ENCODE data around the gene COMMD8. TPM values are rescaled to one million over a fixed set of nuclear protein-coding genes. Genes with fewer than 3 reads are reported as not detected.

The COMMD8 gene
- 4.5 TPM for polyA plus RNA-seq (2013, experiment 1 of 2)
- 5.3 TPM for polyA plus RNA-seq (2013, experiment 2 of 2)

DNA sequence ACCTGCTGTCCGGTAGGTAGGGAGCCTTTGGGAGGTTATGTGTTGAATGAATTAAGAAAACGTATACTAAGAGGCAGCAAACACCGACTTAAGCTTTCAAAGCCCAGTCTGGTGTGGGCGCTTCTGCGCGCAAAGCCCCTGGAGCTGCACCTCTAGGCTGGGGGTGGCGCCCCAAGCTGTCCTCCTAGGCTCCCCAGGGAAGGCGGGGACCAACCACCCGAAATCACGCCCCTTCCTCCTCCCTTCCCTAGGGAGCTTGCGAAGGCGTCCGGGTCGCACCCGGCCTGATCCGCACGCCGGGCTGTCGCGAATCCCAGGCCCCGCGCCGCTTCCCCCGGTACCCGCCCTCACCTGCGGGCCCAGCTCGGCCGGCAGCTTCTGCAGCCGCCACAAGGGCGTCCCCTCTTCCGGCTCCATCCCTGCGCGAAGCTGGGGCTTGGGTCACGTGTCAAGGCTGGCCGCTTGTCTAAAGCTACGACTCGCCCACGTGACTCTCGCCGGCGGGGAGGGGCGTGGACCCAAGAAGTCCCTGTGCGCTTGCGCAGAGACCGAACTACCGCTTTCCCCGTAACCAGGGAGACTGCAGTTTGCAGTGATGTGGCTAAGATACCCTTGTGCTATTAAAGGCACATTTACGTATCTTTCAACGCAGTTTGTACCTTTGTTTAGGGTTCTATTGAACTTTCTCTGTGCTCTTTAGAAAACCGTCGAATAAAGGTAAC is at the start of gene COMMD8:
COMMD8 (minus strand) TSS at position 468 of the 722 bp plus-strand sequence; CDS start at position 417, 51 bp downstream.
- H3K4ac ChIP-seq (ENCODE audit: low read depth, low read length), result no peak within 1 kb of the TSS
- no peak within 1 kb of the TSS for H2AK5ac ChIP-seq (ENCODE audit: low read length)
- H3K4me1 ChIP-seq (ENCODE audit: control insufficient read depth, low read depth, low read length), result no peaks in the 10 kb centered on the region
- no peak within 1 kb of the TSS for H3K18ac ChIP-seq (ENCODE audit: low read length)
- no peak within 1 kb of the TSS for H2BK15ac ChIP-seq (replicated peaks; ENCODE audit: low read depth)
- H3K4me3 ChIP-seq (ENCODE audit: low read length), result peak within 1 kb of the TSS; percentile 74
- peak within 1 kb of the TSS; percentile 3 for H3K27ac ChIP-seq (ENCODE audit: low read depth, low read length)
- WGBS (ENCODE audit: extremely low coverage, insufficient coverage, low lambda C conversion rate), result no CpG with 5 or more reads among the region's 51 CpGs
- no peak within 1 kb of the TSS for H2BK5ac ChIP-seq (ENCODE audit: low read length)
- H4K8ac ChIP-seq (ENCODE audit: low read depth, low read length), result no peak within 1 kb of the TSS
- no peaks in the 10 kb centered on the region for H3K36me3 ChIP-seq (ENCODE audit: control insufficient read depth, insufficient read depth, low read length)
- DNase-seq, result peak; percentile 99
- peak within 1 kb of the TSS; percentile 79 for H3K4me2 ChIP-seq (ENCODE audit: low read length)
- H3K56ac ChIP-seq (ENCODE audit: low read length), result peak within 1 kb of the TSS; percentile 84
- no peaks in the 10 kb centered on the region for H3K27me3 ChIP-seq (ENCODE audit: insufficient read depth, low read length, poor library complexity)
- no peak within 1 kb of the TSS for H4K5ac ChIP-seq (ENCODE audit: low read length)
- no peaks in the 10 kb centered on the region for H3K79me1 ChIP-seq (ENCODE audit: low read length)
- peak within 1 kb of the TSS; percentile 69 for H3K9ac ChIP-seq (ENCODE audit: low read length)
- H2BK120ac ChIP-seq (ENCODE audit: low read depth, low read length), result no peak within 1 kb of the TSS
- H3K79me2 ChIP-seq (ENCODE audit: control insufficient read depth, insufficient read depth, low read length), result no peaks in the 10 kb centered on the region
- H3K23ac ChIP-seq (ENCODE audit: low read length), result no peak within 1 kb of the TSS

DNA sequence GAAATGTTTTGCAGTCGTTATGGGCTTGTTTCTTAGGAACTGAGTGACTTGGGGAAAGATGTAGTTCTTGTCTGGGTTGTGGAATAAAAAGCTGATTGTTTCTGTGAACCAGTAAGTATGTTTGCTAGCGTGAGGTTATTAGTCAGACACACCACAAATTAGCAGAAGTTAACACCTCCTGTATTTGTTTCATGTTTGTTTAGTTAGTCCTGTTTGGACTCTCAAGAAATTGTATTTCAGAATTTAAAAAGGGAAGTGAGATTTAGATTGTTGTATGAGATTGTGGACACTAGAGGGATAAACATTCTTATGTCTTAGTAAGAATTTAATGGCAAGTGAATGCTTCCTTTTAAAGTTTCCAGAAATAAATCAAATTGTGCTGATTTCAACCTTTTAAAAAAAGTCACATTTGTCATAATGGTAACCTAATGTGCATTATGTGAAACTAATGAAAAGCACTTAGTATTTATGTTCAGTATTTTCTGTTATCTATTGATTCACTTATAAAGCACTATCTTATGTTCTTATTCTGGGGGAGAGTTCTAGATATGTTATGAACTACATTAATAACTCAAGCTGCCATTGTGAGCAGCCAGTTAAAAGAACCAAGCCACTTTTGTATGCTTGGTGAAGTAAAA is 47.1 kb upstream of the COMMD8 start:
- Histone ChIP-seq H3K79me2 (ENCODE audit: control insufficient read depth, insufficient read depth, low read length) (no peaks in the 10 kb centered on the region), H3K27ac (ENCODE audit: low read depth, low read length) (no peak overlapping the region), H3K18ac (ENCODE audit: low read length) (no peak overlapping the region), H3K36me3 (ENCODE audit: control insufficient read depth, insufficient read depth, low read length) (no peaks in the 10 kb centered on the region), H4K8ac (ENCODE audit: low read depth, low read length) (no peak overlapping the region), H4K5ac (ENCODE audit: low read length) (no peak overlapping the region), H3K4me2 (ENCODE audit: low read length) (no peak overlapping the region), H3K56ac (ENCODE audit: low read length) (no peak overlapping the region), H3K9ac (ENCODE audit: low read length) (no peak overlapping the region), H3K4ac (ENCODE audit: low read depth, low read length) (no peak overlapping the region), H2BK5ac (ENCODE audit: low read length) (no peak overlapping the region), H3K27me3 (ENCODE audit: insufficient read depth, low read length, poor library complexity) (no peaks in the 10 kb centered on the region), H3K23ac (ENCODE audit: low read length) (no peak overlapping the region), H2BK15ac (replicated peaks; ENCODE audit: low read depth) (peak overlapping the region; percentile 7), H2BK120ac (ENCODE audit: low read depth, low read length) (no peak overlapping the region), H3K4me1 (ENCODE audit: control insufficient read depth, low read depth, low read length) (no peaks in the 10 kb centered on the region), H3K4me3 (ENCODE audit: low read length) (no peak overlapping the region), H2AK5ac (ENCODE audit: low read length) (no peak overlapping the region), H3K79me1 (ENCODE audit: low read length) (no peaks in the 10 kb centered on the region)
- whole genome bisulfite sequencing (ENCODE audit: extremely low coverage, insufficient coverage, low lambda C conversion rate), result no CpG with 5 or more reads among the region's 2 CpGs
- DNase-seq, result peak; percentile 1

DNA sequence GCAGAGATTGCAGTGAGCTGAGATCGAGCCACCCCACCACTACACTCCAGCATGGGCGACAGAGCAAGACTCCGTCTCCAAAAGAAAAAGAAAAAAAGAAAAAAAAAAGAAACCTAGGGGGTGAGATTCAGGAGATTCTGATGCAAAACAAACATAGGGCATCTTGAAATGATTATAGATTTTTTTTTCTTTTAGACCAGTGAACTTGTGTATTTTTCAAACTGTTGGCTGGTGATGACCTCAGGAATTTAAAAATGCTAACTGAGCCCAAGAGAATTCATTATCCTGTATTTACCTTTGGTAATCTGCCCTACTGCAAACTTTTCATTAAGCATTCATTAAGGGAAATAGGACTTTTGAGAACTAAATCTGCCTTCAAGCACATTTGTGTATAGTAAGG is 42.2 kb upstream of the COMMD8 start:
- no peak overlapping the region for H3K23ac ChIP-seq (ENCODE audit: low read length)
- H3K27me3 ChIP-seq (ENCODE audit: insufficient read depth, low read length, poor library complexity), result no peaks in the 10 kb centered on the region
- no peak overlapping the region for H3K27ac ChIP-seq (ENCODE audit: low read depth, low read length)
- no peak overlapping the region for H2BK120ac ChIP-seq (ENCODE audit: low read depth, low read length)
- no peak overlapping the region for H3K9ac ChIP-seq (ENCODE audit: low read length)
- H2BK15ac ChIP-seq (replicated peaks; ENCODE audit: low read depth), result no peak overlapping the region
- no peak for DNase-seq
- no peaks in the 10 kb centered on the region for H3K36me3 ChIP-seq (ENCODE audit: control insufficient read depth, insufficient read depth, low read length)
- H3K79me1 ChIP-seq (ENCODE audit: low read length), result no peaks in the 10 kb centered on the region
- H3K4ac ChIP-seq (ENCODE audit: low read depth, low read length), result no peak overlapping the region
- no CpG with 5 or more reads among the region's 3 CpGs for WGBS (ENCODE audit: extremely low coverage, insufficient coverage, low lambda C conversion rate)
- H3K79me2 ChIP-seq (ENCODE audit: control insufficient read depth, insufficient read depth, low read length), result no peaks in the 10 kb centered on the region
- no peak overlapping the region for H2AK5ac ChIP-seq (ENCODE audit: low read length)
- no peak overlapping the region for H3K4me3 ChIP-seq (ENCODE audit: low read length)
- no peak overlapping the region for H3K56ac ChIP-seq (ENCODE audit: low read length)
- H3K18ac ChIP-seq (ENCODE audit: low read length), result no peak overlapping the region
- no peak overlapping the region for H4K8ac ChIP-seq (ENCODE audit: low read depth, low read length)
- no peaks in the 10 kb centered on the region for H3K4me1 ChIP-seq (ENCODE audit: control insufficient read depth, low read depth, low read length)
- no peak overlapping the region for H4K5ac ChIP-seq (ENCODE audit: low read length)
- H2BK5ac ChIP-seq (ENCODE audit: low read length), result no peak overlapping the region
- H3K4me2 ChIP-seq (ENCODE audit: low read length), result no peak overlapping the region

DNA sequence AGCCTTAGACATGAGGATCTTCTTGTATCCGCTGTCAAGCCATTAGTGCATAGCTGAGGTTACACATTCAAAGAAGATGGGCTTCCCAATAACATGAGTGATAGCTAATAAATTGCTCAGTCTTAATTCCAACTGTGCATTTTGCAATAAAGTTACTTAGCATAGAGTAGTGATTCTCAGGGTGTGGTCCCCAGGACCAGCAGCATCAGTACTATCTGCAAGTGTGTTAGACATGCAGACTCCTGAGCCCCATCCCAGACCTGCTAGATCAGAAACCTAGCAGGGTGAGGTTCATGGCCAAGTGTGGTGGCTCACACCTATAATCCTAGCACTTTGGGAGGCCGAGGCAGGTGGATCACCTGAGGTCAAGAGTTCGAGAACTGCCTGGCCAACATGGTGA is 41.6 kb upstream of the COMMD8 start:
- Histone ChIP-seq H2BK15ac (replicated peaks; ENCODE audit: low read depth) (no peak overlapping the region), H3K27ac (ENCODE audit: low read depth, low read length) (no peak overlapping the region), H3K27me3 (ENCODE audit: insufficient read depth, low read length, poor library complexity) (no peaks in the 10 kb centered on the region), H3K23ac (ENCODE audit: low read length) (no peak overlapping the region), H4K5ac (ENCODE audit: low read length) (no peak overlapping the region), H2BK5ac (ENCODE audit: low read length) (no peak overlapping the region), H3K36me3 (ENCODE audit: control insufficient read depth, insufficient read depth, low read length) (no peaks in the 10 kb centered on the region), H3K79me1 (ENCODE audit: low read length) (no peaks in the 10 kb centered on the region), H3K4me2 (ENCODE audit: low read length) (no peak overlapping the region), H3K9ac (ENCODE audit: low read length) (no peak overlapping the region), H3K4me3 (ENCODE audit: low read length) (no peak overlapping the region), H4K8ac (ENCODE audit: low read depth, low read length) (no peak overlapping the region), H3K4ac (ENCODE audit: low read depth, low read length) (no peak overlapping the region), H3K79me2 (ENCODE audit: control insufficient read depth, insufficient read depth, low read length) (no peaks in the 10 kb centered on the region), H3K56ac (ENCODE audit: low read length) (no peak overlapping the region), H3K18ac (ENCODE audit: low read length) (no peak overlapping the region), H2BK120ac (ENCODE audit: low read depth, low read length) (no peak overlapping the region), H2AK5ac (ENCODE audit: low read length) (no peak overlapping the region), H3K4me1 (ENCODE audit: control insufficient read depth, low read depth, low read length) (no peaks in the 10 kb centered on the region)
- WGBS (ENCODE audit: extremely low coverage, insufficient coverage, low lambda C conversion rate), result no CpG with 5 or more reads among the region's 3 CpGs
- DNase-seq, result no peak

DNA sequence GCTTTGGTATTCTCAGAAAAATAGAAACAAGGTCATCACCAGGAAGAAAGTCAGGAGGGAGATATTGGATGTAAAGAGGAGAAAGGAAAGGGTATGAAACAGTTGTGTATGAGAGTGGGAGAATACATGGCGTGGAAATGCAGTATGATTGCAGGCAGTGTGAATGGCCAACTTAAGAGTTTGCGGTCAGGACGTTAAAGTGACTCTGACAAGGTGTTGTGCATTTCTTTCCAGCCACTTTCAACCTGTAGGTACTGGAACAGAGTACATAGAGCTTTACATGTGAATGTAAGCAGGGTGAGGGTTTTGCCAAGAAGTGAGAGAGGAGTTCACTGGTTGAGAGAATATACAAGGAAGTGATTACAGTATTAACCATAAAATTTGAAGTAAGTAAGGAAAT is 37.3 kb upstream of the COMMD8 start:
- H3K4me1 ChIP-seq (ENCODE audit: control insufficient read depth, low read depth, low read length), result no peaks in the 10 kb centered on the region
- WGBS (ENCODE audit: extremely low coverage, insufficient coverage, low lambda C conversion rate), result no CpG with 5 or more reads among the region's 3 CpGs

More for the DNA sequence above, 37.3 kb upstream of the COMMD8 start:
- H3K27me3 ChIP-seq (ENCODE audit: insufficient read depth, low read length, poor library complexity), result no peaks in the 10 kb centered on the region
- H3K18ac ChIP-seq (ENCODE audit: low read length), result no peak overlapping the region
- H3K9ac ChIP-seq (ENCODE audit: low read length), result no peak overlapping the region
- H3K56ac ChIP-seq (ENCODE audit: low read length), result no peak overlapping the region
- H2BK5ac ChIP-seq (ENCODE audit: low read length), result no peak overlapping the region
- no peak overlapping the region for H3K4ac ChIP-seq (ENCODE audit: low read depth, low read length)
- no peak overlapping the region for H3K4me2 ChIP-seq (ENCODE audit: low read length)
- no peaks in the 10 kb centered on the region for H3K79me2 ChIP-seq (ENCODE audit: control insufficient read depth, insufficient read depth, low read length)
- no peak overlapping the region for H3K27ac ChIP-seq (ENCODE audit: low read depth, low read length)
- H3K79me1 ChIP-seq (ENCODE audit: low read length), result no peaks in the 10 kb centered on the region
- DNase-seq, result no peak
- no peaks in the 10 kb centered on the region for H3K36me3 ChIP-seq (ENCODE audit: control insufficient read depth, insufficient read depth, low read length)
- no peak overlapping the region for H4K8ac ChIP-seq (ENCODE audit: low read depth, low read length)
- H2BK15ac ChIP-seq (replicated peaks; ENCODE audit: low read depth), result no peak overlapping the region
- H4K5ac ChIP-seq (ENCODE audit: low read length), result no peak overlapping the region
- no peak overlapping the region for H3K23ac ChIP-seq (ENCODE audit: low read length)
- no peak overlapping the region for H2BK120ac ChIP-seq (ENCODE audit: low read depth, low read length)
- no peak overlapping the region for H3K4me3 ChIP-seq (ENCODE audit: low read length)
- no peak overlapping the region for H2AK5ac ChIP-seq (ENCODE audit: low read length)

All from mesendoderm (in vitro differentiated cells).